Activated T-helper 2 cell treated with anti-CD3 and anti-CD28 coated beads, Interferon-gamma antibody, Interleukin-2, Interleukin-4, amounts not matched to agents 10 μg/mL and 5 μg/mL and 100 μg/mL, durations not matched to agents 14 hours and 24 hours and 36 hours (primary cell): ENCODE results near the gene ARCN1. TPM values are rescaled to one million over a fixed set of nuclear protein-coding genes. Genes with fewer than 3 reads are reported as not detected.
A peak's percentile ranks its signal among the peaks of the same experiment; 100 is the strongest.
"Not testable (repeated sequence)": the region's sequence is repeated elsewhere in the genome, so short reads cannot be mapped to it uniquely, and the experiment has no call there.

Experiments
- DNase-seq: peaks from one replicate; pipeline ENCODE4 v3.0.0; 2021; ENCODE audit warnings: low spot score
- H3K27ac Mint-ChIP-seq: one replicate; pipeline ENCODE4 v1.8.0; 2021; ENCODE audit warnings: mixed read lengths
- H3K27me3 Mint-ChIP-seq: one replicate; pipeline ENCODE4 v1.8.0; 2021; ENCODE audit warnings: low read depth, mixed read lengths
- H3K36me3 Mint-ChIP-seq: one replicate; pipeline ENCODE4 v1.8.0; 2021; ENCODE audit warnings: low read depth, mixed read lengths
- H3K4me1 Mint-ChIP-seq: one replicate; pipeline ENCODE4 v1.8.0; 2021; ENCODE audit warnings: low read depth, mixed read lengths
- H3K4me3 Mint-ChIP-seq: one replicate; pipeline ENCODE4 v1.8.0; 2021; ENCODE audit warnings: low read depth, mild to moderate bottlenecking, moderate library complexity, mixed read lengths
- H3K9me3 Mint-ChIP-seq: one replicate; pipeline ENCODE4 v1.8.0; 2021; ENCODE audit warnings: mixed read lengths
- intact Hi-C: fragments of 100-400 bp; cut with micrococcal nuclease; formaldehyde crosslinking; loops from one replicate; pipeline ENCODE4 v1.15.1; 2023
- total RNA-seq: library from RNA; stranded (reverse); gene quantifications from 2 replicates; pipeline ENCODE4 v1.2.3, GENCODE V29; 2022

ARCN1 gene
- total RNA-seq, 1 donor from 2014 or later, result 132 TPM

GRCh38 chr11:118610773-118611432, 38.7 kb downstream of the ARCN1 start:
- intact Hi-C loops, result loop anchor here (1.0 to 2.0 kb wide), 2 partner anchors 16 to 466 kb away; no protein-coding TSS in a partner anchor
- Mint-ChIP-seq H3K27me3 (peaks cover 30% of the 10 kb centered on the region), H3K36me3 (no peaks in the 10 kb centered on the region), H3K4me3 (peak overlapping the region; percentile 57), H3K4me1 (peaks cover 18% of the 10 kb centered on the region), H3K27ac (no peak overlapping the region), H3K9me3 (no peaks in the 10 kb centered on the region)
- peak; percentile 72 for DNase-seq

- H3K4me1 Mint-ChIP-seq, result peaks cover 18% of the 10 kb centered on the region
- not testable (repeated sequence) for H3K9me3 Mint-ChIP-seq, H3K27ac Mint-ChIP-seq, DNase-seq, H3K36me3 Mint-ChIP-seq
- H3K4me3 Mint-ChIP-seq, result peak overlapping the region; percentile 57
- peaks cover 28% of the 10 kb centered on the region for H3K27me3 Mint-ChIP-seq
- intact Hi-C loops, result loop anchor here (1.0 to 2.0 kb wide), 2 partner anchors 16 to 467 kb away; no protein-coding TSS in a partner anchor
Measured at GRCh38 chr11:118611433-118611795, 39.2 kb downstream of the ARCN1 start.

DNA sequence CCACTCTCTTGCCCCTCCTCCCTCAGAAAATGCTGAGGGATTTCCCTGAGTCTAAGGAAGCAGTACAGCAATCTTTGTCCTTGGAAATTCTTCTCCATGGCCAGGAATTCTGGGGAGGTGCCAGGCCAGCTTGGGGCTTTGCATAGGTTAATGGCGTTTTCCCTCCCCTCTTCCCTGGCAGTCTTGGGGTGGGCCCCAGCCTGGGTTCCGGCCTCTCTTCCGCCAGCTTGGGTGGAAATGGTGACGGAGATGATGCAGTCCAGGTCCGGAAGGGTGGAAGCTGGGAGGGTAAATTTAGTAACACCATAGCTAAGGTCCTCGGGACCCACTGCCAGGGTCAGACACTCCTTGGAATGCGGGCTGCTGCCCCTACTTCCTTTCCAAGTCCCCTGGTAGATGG, 40.2 kb downstream of the ARCN1 start:
- H3K27ac Mint-ChIP-seq, result no peak overlapping the region
- H3K4me1 Mint-ChIP-seq, result peaks cover 18% of the 10 kb centered on the region
- no peaks in the 10 kb centered on the region for H3K9me3 Mint-ChIP-seq
- H3K27me3 Mint-ChIP-seq, result peaks cover 23% of the 10 kb centered on the region
- H3K4me3 Mint-ChIP-seq, result no peak overlapping the region
- intact Hi-C loops, result no loop called here
- DNase-seq, result no peak
- no peaks in the 10 kb centered on the region for H3K36me3 Mint-ChIP-seq

DNA sequence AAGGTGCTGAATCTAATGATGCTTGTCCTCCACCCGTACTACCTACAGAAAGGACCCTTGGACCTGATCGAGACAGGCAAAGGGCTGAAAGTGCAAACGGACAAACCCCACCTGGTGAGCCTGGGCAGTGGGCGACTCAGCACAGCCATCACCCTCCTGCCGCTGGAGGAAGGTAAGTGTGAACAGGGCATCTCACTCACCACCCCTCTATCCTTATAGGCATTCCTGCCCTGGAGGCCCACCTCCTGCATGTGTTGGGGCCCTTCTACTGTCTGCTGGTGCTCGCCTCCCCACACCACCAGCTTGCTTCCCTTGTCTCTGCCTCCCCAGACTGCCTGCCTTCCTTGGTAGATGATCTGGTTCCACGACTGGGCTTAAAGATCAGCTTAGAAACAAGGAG, 42.3 kb downstream of the ARCN1 start:
- H3K36me3 Mint-ChIP-seq, result no peaks in the 10 kb centered on the region
- no peak overlapping the region for H3K4me3 Mint-ChIP-seq
- DNase-seq, result no peak
- intact Hi-C loops, result no loop called here
- no peaks in the 10 kb centered on the region for H3K9me3 Mint-ChIP-seq
- peaks cover 14% of the 10 kb centered on the region for H3K27me3 Mint-ChIP-seq
- no peak overlapping the region for H3K27ac Mint-ChIP-seq
- H3K4me1 Mint-ChIP-seq, result peaks cover 9% of the 10 kb centered on the region

- Mint-ChIP-seq H3K27me3 (peaks cover 12% of the 10 kb centered on the region), H3K27ac (no peak overlapping the region), H3K36me3 (no peaks in the 10 kb centered on the region), H3K4me1 (peaks cover 8% of the 10 kb centered on the region), H3K9me3 (no peaks in the 10 kb centered on the region), H3K4me3 (no peak overlapping the region)
- intact Hi-C loops, result no loop called here
- no peak for DNase-seq
Measured at GRCh38 chr11:118615282-118615975, 43.2 kb downstream of the ARCN1 start.

DNA sequence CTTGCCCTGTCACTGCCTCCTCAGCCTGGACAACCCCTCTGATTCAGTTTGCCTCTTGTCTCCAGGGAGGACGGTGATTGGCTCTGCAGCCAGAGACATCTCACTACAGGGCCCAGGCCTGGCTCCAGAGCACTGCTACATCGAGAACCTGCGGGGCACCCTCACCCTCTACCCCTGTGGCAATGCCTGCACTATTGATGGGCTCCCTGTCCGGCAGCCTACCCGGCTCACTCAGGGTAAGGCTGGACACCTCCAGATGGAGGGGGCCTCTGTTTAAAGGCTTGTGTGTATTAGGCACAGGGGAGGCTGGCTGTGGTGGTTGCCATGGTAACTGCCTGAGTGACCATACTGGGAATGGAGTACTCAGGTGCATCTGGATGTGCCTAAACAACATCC, 43.8 kb downstream of the ARCN1 start:
- H3K27me3 Mint-ChIP-seq, result peaks cover 15% of the 10 kb centered on the region
- DNase-seq, result no peak

DNA sequence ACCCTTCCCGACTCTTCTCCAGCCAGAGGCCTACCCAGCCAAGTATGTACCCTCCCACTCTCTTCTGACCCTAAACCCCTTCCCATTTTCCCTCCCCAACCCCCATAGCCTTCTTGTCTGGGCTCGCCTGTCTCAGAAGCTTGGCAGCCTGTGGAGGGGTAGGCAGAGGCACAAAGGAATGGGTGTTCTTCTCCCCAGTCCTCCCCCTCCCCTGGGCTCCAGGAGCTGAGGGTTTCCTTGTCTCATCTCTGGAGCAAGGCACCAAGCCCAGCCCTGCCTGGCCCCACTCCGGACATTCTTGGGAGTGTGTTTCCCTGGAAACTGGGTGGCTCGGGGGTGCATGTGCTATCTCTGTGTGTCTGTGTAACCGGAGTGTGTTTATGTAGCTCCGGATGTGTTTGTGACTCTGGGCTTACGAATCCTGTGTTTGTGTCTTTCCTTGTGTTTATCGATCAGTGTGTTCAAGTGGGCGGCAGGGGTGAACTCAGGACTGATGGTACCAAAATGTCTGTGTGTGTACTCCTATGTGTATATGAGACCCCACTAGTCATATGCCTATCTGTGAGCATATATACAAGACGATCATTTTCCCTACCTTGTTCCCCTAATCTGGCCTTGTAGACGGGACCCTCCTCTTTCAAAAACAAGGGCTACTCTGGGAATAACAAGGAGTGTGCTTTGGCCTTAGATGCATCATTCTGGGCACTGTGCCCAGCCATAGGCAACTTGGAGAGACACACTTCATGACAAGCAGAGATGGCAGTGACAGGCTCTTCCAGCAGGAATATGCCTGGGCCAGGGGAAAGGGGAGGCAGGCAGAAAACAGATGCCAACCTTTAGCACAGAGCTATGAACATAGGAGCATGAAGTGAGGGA, 46.1 kb downstream of the ARCN1 start:
- peaks cover 8% of the 10 kb centered on the region for H3K4me1 Mint-ChIP-seq
- H3K9me3 Mint-ChIP-seq, result no peaks in the 10 kb centered on the region
- no peaks in the 10 kb centered on the region for H3K36me3 Mint-ChIP-seq
- H3K27ac Mint-ChIP-seq, result no peak overlapping the region
- DNase-seq, result no peak
- H3K4me3 Mint-ChIP-seq, result no peak overlapping the region
- peaks cover 12% of the 10 kb centered on the region for H3K27me3 Mint-ChIP-seq
- intact Hi-C loops, result no loop called here

More for the DNA sequence above, 43.8 kb downstream of the ARCN1 start:
- Mint-ChIP-seq H3K36me3 (no peaks in the 10 kb centered on the region), H3K9me3 (no peaks in the 10 kb centered on the region), H3K27ac (no peak overlapping the region), H3K4me1 (peaks cover 10% of the 10 kb centered on the region), H3K4me3 (no peak overlapping the region)
- intact Hi-C loops, result no loop called here

- H3K27me3 Mint-ChIP-seq, result peaks cover 12% of the 10 kb centered on the region
- peaks cover 8% of the 10 kb centered on the region for H3K4me1 Mint-ChIP-seq
- H3K36me3 Mint-ChIP-seq, result no peaks in the 10 kb centered on the region
- H3K9me3 Mint-ChIP-seq, result no peaks in the 10 kb centered on the region
- H3K27ac Mint-ChIP-seq, result no peak overlapping the region
- no peak overlapping the region for H3K4me3 Mint-ChIP-seq
- DNase-seq, result no peak
- intact Hi-C loops, result no loop called here
Measured at GRCh38 chr11:118618991-118619375, 46.8 kb downstream of the ARCN1 start.

GRCh38 chr11:118619444-118620197, 47.4 kb downstream of the ARCN1 start:
- Mint-ChIP-seq H3K9me3 (no peaks in the 10 kb centered on the region), H3K4me3 (no peak overlapping the region), H3K36me3 (no peaks in the 10 kb centered on the region), H3K4me1 (peaks cover 8% of the 10 kb centered on the region), H3K27ac (no peak overlapping the region), H3K27me3 (peaks cover 12% of the 10 kb centered on the region)
- DNase-seq, result no peak
- intact Hi-C loops, result no loop called here

DNA sequence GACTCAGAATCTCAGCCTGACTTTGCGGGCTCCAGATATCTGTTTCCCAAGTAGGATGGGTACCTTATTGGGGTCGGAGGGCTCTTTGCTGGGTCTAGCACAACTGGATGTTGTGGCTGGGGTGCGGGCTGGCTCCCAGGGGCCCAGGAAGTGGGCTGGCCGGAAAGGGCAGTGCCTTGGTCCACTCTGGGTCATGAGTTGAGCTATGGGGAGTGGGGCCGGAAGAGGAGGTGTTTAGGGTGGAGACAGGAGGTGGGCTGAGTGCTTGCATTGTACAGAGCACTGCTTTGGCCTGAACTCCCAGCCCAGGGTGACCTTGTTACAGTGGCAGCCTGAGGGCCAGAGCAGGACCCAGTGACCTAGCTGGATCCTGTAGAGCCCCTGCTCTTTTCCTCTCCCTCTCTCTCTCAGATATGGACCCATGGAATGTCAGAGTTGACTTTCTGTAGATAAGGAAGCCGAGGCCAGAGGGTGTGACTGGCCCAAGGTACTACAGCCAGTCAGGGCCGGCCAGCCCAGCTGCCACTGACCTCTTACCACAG, 48.4 kb downstream of the ARCN1 start:
- peaks cover 12% of the 10 kb centered on the region for H3K27me3 Mint-ChIP-seq
- no peak overlapping the region for H3K27ac Mint-ChIP-seq
- no peaks in the 10 kb centered on the region for H3K9me3 Mint-ChIP-seq
- H3K36me3 Mint-ChIP-seq, result no peaks in the 10 kb centered on the region
- peaks cover 8% of the 10 kb centered on the region for H3K4me1 Mint-ChIP-seq
- no peak for DNase-seq
- H3K4me3 Mint-ChIP-seq, result peak overlapping the region; percentile 63
- intact Hi-C loops, result no loop called here

DNA sequence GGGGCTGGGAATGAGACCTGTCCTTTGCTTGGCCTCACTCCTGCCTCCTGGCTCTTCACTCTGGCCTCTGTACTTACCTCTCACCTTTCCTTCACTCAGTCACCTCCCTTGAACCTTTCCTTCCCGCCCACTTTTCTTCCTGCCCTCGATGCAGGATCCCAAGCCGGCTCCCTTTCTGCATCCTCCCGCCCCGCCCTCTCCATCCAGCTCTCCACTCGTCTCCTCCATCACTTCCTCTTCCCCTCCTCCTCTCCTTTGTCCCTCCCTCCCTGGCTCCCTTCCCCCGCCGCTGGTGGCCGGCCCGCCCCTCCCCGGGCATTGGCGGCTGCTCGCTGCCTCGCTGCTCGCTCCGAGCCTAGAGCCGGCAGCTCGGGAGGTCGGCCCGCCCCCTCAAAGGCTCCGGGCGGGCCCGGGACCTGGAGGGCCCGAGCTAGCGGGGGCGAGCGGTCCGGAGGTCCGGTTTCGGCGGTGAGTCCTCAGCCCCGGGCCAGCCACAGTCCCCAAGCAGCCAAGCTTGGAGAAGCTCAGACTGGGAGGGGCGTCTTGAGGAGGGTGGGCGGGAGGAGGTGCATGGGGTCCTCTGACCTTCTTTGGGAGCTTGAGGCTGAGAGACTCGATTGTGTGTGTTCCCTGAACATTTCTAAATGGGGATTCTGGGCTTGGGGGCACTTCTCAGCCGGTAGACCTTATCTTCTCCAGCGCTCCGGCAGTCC, 49.0 kb downstream of the ARCN1 start:
- peaks cover 8% of the 10 kb centered on the region for H3K4me1 Mint-ChIP-seq
- peaks cover 12% of the 10 kb centered on the region for H3K27me3 Mint-ChIP-seq
- DNase-seq, result no peak
- peak overlapping the region; percentile 63 for H3K4me3 Mint-ChIP-seq
- intact Hi-C loops, result no loop called here
- no peaks in the 10 kb centered on the region for H3K9me3 Mint-ChIP-seq
- no peaks in the 10 kb centered on the region for H3K36me3 Mint-ChIP-seq
- H3K27ac Mint-ChIP-seq, result no peak overlapping the region
